ENCODE results near the gene IDI1.
"Not testable (repeated sequence)": the region's sequence is repeated elsewhere in the genome, so short reads cannot be mapped to it uniquely, and the experiment has no call there.

IDI1 gene

GRCh38 chr10:1026578-1026977, 22.3 kb downstream of the IDI1 start:
- no peak for DNase-seq

- no peak for DNase-seq
Observed at GRCh38 chr10:1025683-1026082, 23.2 kb downstream of the IDI1 start, which contains the start of gene IDI2. Gene IDI2, minus strand, starts transcription at chr10:1025859. Its CDS starts 1,136 bp downstream, at chr10:1024723.

GRCh38 chr10:1024103-1024502, 24.8 kb downstream of the IDI1 start:
- DNase-seq = no peak

GRCh38 chr10:1022413-1022812, 26.5 kb downstream of the IDI1 start:
- DNase-seq = no peak

- no peak for DNase-seq
Observed at GRCh38 chr10:1020958-1021357, 28.0 kb downstream of the IDI1 start.

GRCh38 chr10:1020460-1020859, 28.5 kb downstream of the IDI1 start:
- no peak for DNase-seq

GRCh38 chr10:1019362-1019761, 29.6 kb downstream of the IDI1 start:
- no peak for DNase-seq

GRCh38 chr10:1015688-1016087, 33.2 kb downstream of the IDI1 start:
- DNase-seq = no peak

- no peak for DNase-seq
Observed at GRCh38 chr10:1011696-1012095, 37.2 kb downstream of the IDI1 start.

GRCh38 chr10:1010703-1011102, 38.2 kb downstream of the IDI1 start:
- no peak for DNase-seq

- not testable (repeated sequence) for DNase-seq
Observed at GRCh38 chr10:1009947-1010346, 39.0 kb downstream of the IDI1 start.

- no peak for DNase-seq
Observed at GRCh38 chr10:1009071-1009494, 39.8 kb downstream of the IDI1 start.

GRCh38 chr10:1007583-1007982, 41.3 kb downstream of the IDI1 start:
- DNase-seq = no peak

- DNase-seq = no peak
Observed at GRCh38 chr10:1006573-1006972, 42.3 kb downstream of the IDI1 start.

GRCh38 chr10:1003884-1004670, 44.8 kb downstream of the IDI1 start:
- no peak for DNase-seq

- no peak for DNase-seq
Observed at GRCh38 chr10:1002425-1003006, 46.4 kb downstream of the IDI1 start.

GRCh38 chr10:997266-998022, 51.5 kb downstream of the IDI1 start:
- no peak for DNase-seq

- no peak for DNase-seq
Observed at GRCh38 chr10:996031-996430, 52.9 kb downstream of the IDI1 start.

GRCh38 chr10:995559-995926, 53.4 kb downstream of the IDI1 start:
- no peak for DNase-seq

GRCh38 chr10:994836-995558, 53.9 kb downstream of the IDI1 start:
- DNase-seq = no peak

GRCh38 chr10:992871-993270, 56.0 kb downstream of the IDI1 start:
- DNase-seq = no peak

- no peak for DNase-seq
Observed at GRCh38 chr10:992467-992866, 56.5 kb downstream of the IDI1 start.

GRCh38 chr10:990808-991207, 58.1 kb downstream of the IDI1 start:
- no peak for DNase-seq

All from NCI-H526 treated with DMSO at 0.1 percent for 48 hours (cell line).